Measurements from ENCODE around the gene ZDHHC8.

ZDHHC8 gene

GRCh38 chr22:20151276-20151588 lies 19.6 kb downstream of the ZDHHC8 start:
- DNase-seq (ENCODE audit: extremely low read depth, insufficient read length) = no peak
- H3K4me3 ChIP-seq (replicated peaks; ENCODE audit: low read depth, low read length) = no peak overlapping the region
- no peak for TF ChIP-seq CTCF (IDR thresholded peaks at IDR 0.05; ENCODE audit: insufficient read depth, low read length, poor library complexity, severe bottlenecking)

GRCh38 chr22:20152464-20152890 lies 20.9 kb downstream of the ZDHHC8 start:
- DNase-seq (ENCODE audit: extremely low read depth, insufficient read length) = no peak
- Histone ChIP-seq H3K4me3 (replicated peaks; ENCODE audit: low read depth, low read length) (no peak overlapping the region), H3K36me3 (ENCODE audit: control insufficient read depth, insufficient read depth, low read length) (no peaks in the 10 kb centered on the region), H3K27me3 (replicated peaks; ENCODE audit: control insufficient read depth, insufficient read depth, low read length) (no peaks in the 10 kb centered on the region)
- TF ChIP-seq CTCF (IDR thresholded peaks at IDR 0.05; ENCODE audit: insufficient read depth, low read length, poor library complexity, severe bottlenecking) = no peak

More at GRCh38 chr22:20151276-20151588, 19.6 kb downstream of the ZDHHC8 start:
- H3K27me3 ChIP-seq (replicated peaks; ENCODE audit: control insufficient read depth, insufficient read depth, low read length) = no peaks in the 10 kb centered on the region
- no peaks in the 10 kb centered on the region for H3K36me3 ChIP-seq (ENCODE audit: control insufficient read depth, insufficient read depth, low read length)

GRCh38 chr22:20153945-20154344 lies 22.3 kb downstream of the ZDHHC8 start:
- Histone ChIP-seq H3K36me3 (ENCODE audit: control insufficient read depth, insufficient read depth, low read length) (no peaks in the 10 kb centered on the region), H3K27me3 (replicated peaks; ENCODE audit: control insufficient read depth, insufficient read depth, low read length) (no peaks in the 10 kb centered on the region; the same call in 1 of the 2 replicates), H3K4me3 (replicated peaks; ENCODE audit: low read depth, low read length) (no peak overlapping the region)
- no peak for DNase-seq (ENCODE audit: extremely low read depth, insufficient read length)
- TF ChIP-seq CTCF (IDR thresholded peaks at IDR 0.05; ENCODE audit: insufficient read depth, low read length, poor library complexity, severe bottlenecking) = no peak

- Histone ChIP-seq H3K27me3 (replicated peaks; ENCODE audit: control insufficient read depth, insufficient read depth, low read length) (no peaks in the 10 kb centered on the region; the same call in 1 of the 2 replicates), H3K4me3 (replicated peaks; ENCODE audit: low read depth, low read length) (no peak overlapping the region), H3K36me3 (ENCODE audit: control insufficient read depth, insufficient read depth, low read length) (no peaks in the 10 kb centered on the region)
- no peak for DNase-seq (ENCODE audit: extremely low read depth, insufficient read length)
- TF ChIP-seq CTCF (IDR thresholded peaks at IDR 0.05; ENCODE audit: insufficient read depth, low read length, poor library complexity, severe bottlenecking) = peak; percentile 13
Measured at GRCh38 chr22:20154602-20155187, 23.1 kb downstream of the ZDHHC8 start.

GRCh38 chr22:20155330-20156041 lies 23.9 kb downstream of the ZDHHC8 start:
- Histone ChIP-seq H3K36me3 (ENCODE audit: control insufficient read depth, insufficient read depth, low read length) (no peaks in the 10 kb centered on the region), H3K4me3 (replicated peaks; ENCODE audit: low read depth, low read length) (no peak overlapping the region), H3K27me3 (replicated peaks; ENCODE audit: control insufficient read depth, insufficient read depth, low read length) (no peaks in the 10 kb centered on the region; the same call in 1 of the 2 replicates)
- DNase-seq (ENCODE audit: extremely low read depth, insufficient read length) = no peak
- no peak for TF ChIP-seq CTCF (IDR thresholded peaks at IDR 0.05; ENCODE audit: insufficient read depth, low read length, poor library complexity, severe bottlenecking)
